ENCODE measurements around the gene PPP2R2B. TPM values are rescaled to one million over a fixed set of nuclear protein-coding genes. Genes with fewer than 3 reads are reported as not detected.

Gene PPP2R2B
- total RNA-seq, 1 experiment from 2014 or later, result 20.3 TPM

GRCh38 chr5:146866263-146866662 lies 12.3 kb downstream of the PPP2R2B start (continued):
- TF ChIP-seq ZNF263 (CRISPR knock-in tag; IDR thresholded peaks at IDR 0.05; ENCODE audit: low read depth) (no peak), SOX15 (CRISPR knock-in tag; IDR thresholded peaks at IDR 0.05) (no peak), ZNF396 (CRISPR knock-in tag; IDR thresholded peaks at IDR 0.05; ENCODE audit: borderline replicate concordance) (no peak), E2F4 (CRISPR knock-in tag; IDR thresholded peaks at IDR 0.05; ENCODE audit: borderline replicate concordance, low read depth) (no peak), JUN (CRISPR knock-in tag; IDR thresholded peaks at IDR 0.05) (no peak), IRF2 (CRISPR knock-in tag; IDR thresholded peaks at IDR 0.05; ENCODE audit: borderline replicate concordance, low read depth) (no peak), ZNF219 (CRISPR knock-in tag; IDR thresholded peaks at IDR 0.05; ENCODE audit: borderline replicate concordance) (no peak), PREB (CRISPR knock-in tag; IDR thresholded peaks at IDR 0.05; ENCODE audit: borderline replicate concordance) (no peak), SP1 (CRISPR knock-in tag; conservative IDR thresholded peaks at IDR 0.05) (no peak)

- TF ChIP-seq, protein P1, sequence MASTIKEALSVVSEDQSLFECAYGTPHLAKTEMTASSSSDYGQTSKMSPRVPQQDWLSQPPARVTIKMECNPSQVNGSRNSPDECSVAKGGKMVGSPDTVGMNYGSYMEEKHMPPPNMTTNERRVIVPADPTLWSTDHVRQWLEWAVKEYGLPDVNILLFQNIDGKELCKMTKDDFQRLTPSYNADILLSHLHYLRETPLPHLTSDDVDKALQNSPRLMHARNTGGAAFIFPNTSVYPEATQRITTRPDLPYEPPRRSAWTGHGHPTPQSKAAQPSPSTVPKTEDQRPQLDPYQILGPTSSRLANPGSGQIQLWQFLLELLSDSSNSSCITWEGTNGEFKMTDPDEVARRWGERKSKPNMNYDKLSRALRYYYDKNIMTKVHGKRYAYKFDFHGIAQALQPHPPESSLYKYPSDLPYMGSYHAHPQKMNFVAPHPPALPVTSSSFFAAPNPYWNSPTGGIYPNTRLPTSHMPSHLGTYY (CRISPR knock-in tag; IDR thresholded peaks at IDR 0.05), result no peak
- no peak for TF ChIP-seq AR (CRISPR knock-in tag; IDR thresholded peaks at IDR 0.05)
- no peak for TF ChIP-seq NR2C2 (CRISPR knock-in tag; IDR thresholded peaks at IDR 0.05)
- TF ChIP-seq RELA (CRISPR knock-in tag; IDR thresholded peaks at IDR 0.05; ENCODE audit: borderline replicate concordance), result no peak
- no peak for TF ChIP-seq NFATC4 (CRISPR knock-in tag; IDR thresholded peaks at IDR 0.05)
- TF ChIP-seq IRF2 (CRISPR knock-in tag; IDR thresholded peaks at IDR 0.05; ENCODE audit: borderline replicate concordance, low read depth), result no peak
- no peak for TF ChIP-seq ZNF219 (CRISPR knock-in tag; IDR thresholded peaks at IDR 0.05; ENCODE audit: borderline replicate concordance)
- no peak for TF ChIP-seq TP53 (CRISPR knock-in tag; IDR thresholded peaks at IDR 0.05)
- TF ChIP-seq ZNF396 (CRISPR knock-in tag; IDR thresholded peaks at IDR 0.05; ENCODE audit: borderline replicate concordance), result no peak
- DNase-seq (ENCODE audit: low spot score) (no peak), ATAC-seq (no peak)
- no peaks in the 10 kb centered on the region for H3K9me3 Mint-ChIP-seq
- CTCF ChIA-PET, result no interaction called here
- H3K36me3 Mint-ChIP-seq, result no peaks in the 10 kb centered on the region
- POLR2A ChIA-PET, result no interaction called here
- no peaks in the 10 kb centered on the region for H3K27me3 Mint-ChIP-seq (ENCODE audit: low read depth)
- H3K4me1 Mint-ChIP-seq, result peaks cover 7% of the 10 kb centered on the region; the same call in 1 of the 2 replicates
- no peak overlapping the region for H3K27ac Mint-ChIP-seq
- H3K4me3 Mint-ChIP-seq, result no peak overlapping the region
These were observed 15.9 kb downstream of the PPP2R2B start for GRCh38 chr5:146862641-146863040.

- H3K4me1 Mint-ChIP-seq, result peaks cover 12% of the 10 kb centered on the region
- CTCF ChIA-PET, result no interaction called here
- no peaks in the 10 kb centered on the region for H3K27me3 Mint-ChIP-seq (ENCODE audit: low read depth)
- POLR2A ChIA-PET, result no interaction called here
- H3K9me3 Mint-ChIP-seq, result no peaks in the 10 kb centered on the region
- ATAC-seq (peak; percentile 44; the same call in 1 of the 2 replicates), DNase-seq (ENCODE audit: low spot score) (no peak)
- no peak overlapping the region for H3K27ac Mint-ChIP-seq
- TF ChIP-seq, protein P2, sequence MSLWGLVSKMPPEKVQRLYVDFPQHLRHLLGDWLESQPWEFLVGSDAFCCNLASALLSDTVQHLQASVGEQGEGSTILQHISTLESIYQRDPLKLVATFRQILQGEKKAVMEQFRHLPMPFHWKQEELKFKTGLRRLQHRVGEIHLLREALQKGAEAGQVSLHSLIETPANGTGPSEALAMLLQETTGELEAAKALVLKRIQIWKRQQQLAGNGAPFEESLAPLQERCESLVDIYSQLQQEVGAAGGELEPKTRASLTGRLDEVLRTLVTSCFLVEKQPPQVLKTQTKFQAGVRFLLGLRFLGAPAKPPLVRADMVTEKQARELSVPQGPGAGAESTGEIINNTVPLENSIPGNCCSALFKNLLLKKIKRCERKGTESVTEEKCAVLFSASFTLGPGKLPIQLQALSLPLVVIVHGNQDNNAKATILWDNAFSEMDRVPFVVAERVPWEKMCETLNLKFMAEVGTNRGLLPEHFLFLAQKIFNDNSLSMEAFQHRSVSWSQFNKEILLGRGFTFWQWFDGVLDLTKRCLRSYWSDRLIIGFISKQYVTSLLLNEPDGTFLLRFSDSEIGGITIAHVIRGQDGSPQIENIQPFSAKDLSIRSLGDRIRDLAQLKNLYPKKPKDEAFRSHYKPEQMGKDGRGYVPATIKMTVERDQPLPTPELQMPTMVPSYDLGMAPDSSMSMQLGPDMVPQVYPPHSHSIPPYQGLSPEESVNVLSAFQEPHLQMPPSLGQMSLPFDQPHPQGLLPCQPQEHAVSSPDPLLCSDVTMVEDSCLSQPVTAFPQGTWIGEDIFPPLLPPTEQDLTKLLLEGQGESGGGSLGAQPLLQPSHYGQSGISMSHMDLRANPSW (CRISPR knock-in tag; conservative IDR thresholded peaks at IDR 0.05; ENCODE audit: low read depth), result no peak
- TF ChIP-seq, protein P3, sequence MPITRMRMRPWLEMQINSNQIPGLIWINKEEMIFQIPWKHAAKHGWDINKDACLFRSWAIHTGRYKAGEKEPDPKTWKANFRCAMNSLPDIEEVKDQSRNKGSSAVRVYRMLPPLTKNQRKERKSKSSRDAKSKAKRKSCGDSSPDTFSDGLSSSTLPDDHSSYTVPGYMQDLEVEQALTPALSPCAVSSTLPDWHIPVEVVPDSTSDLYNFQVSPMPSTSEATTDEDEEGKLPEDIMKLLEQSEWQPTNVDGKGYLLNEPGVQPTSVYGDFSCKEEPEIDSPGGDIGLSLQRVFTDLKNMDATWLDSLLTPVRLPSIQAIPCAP (CRISPR knock-in tag; IDR thresholded peaks at IDR 0.05), result no peak
- no peak for TF ChIP-seq GRHL2 (CRISPR knock-in tag; IDR thresholded peaks at IDR 0.05; ENCODE audit: insufficient replicate concordance, severe bottlenecking)
- H3K4me3 Mint-ChIP-seq, result no peak overlapping the region
- H3K36me3 Mint-ChIP-seq, result no peaks in the 10 kb centered on the region
These were observed 18.2 kb downstream of the PPP2R2B start for GRCh38 chr5:146860213-146860893.
